Right lobe of liver (tissue), 6 donors: Measurements from ENCODE around the gene AMPD3. TPM values are rescaled to one million over a fixed set of nuclear protein-coding genes. Genes with fewer than 3 reads are reported as not detected.

ENCODE experiments used
- ATAC-seq, 4 donors: fragments of 200-7000 bp; cut with Tn5 transposase; one replicate each; pipeline ENCODE4 v1.9.1; 2020; ENCODE audit warnings: mild to moderate bottlenecking in 4 of 4, moderate library complexity in 4 of 4
- DNase-seq, 3 donors: peaks; one replicate each; pipeline ENCODE4 v3.0.0-alpha.2; 2020
- H3K27ac ChIP-seq, 3 donors: fragments of 200-600 bp; one replicate each; pipeline ENCODE4 v1.8.0; 2022
- H3K27me3 ChIP-seq, 2 donors: fragments of 200-600 bp; one replicate each; pipeline ENCODE4 v1.8.0; 2022
- H3K36me3 ChIP-seq, 4 donors: fragments of 200-600 bp; sonication (generic) in 1 of 4; one replicate each; pipeline versions ENCODE4 v1.5.1 to v1.8.0; 2017 to 2022; ENCODE audit warnings: control low read depth in 1 of 4
- H3K4me1 ChIP-seq, 4 donors: fragments of 200-600 bp; sonication (generic) in 1 of 4; one replicate each; pipeline versions ENCODE4 v1.5.1 to v1.8.0; 2017 to 2022; ENCODE audit warnings: control low read depth in 1 of 4
- H3K4me3 ChIP-seq, 3 donors: fragments of 200-600 bp; one replicate each; pipeline ENCODE4 v1.8.0; 2022
- H3K9me3 ChIP-seq, 4 donors: fragments of 200-600 bp; sonication (generic) in 1 of 4; one replicate each; pipeline versions ENCODE4 v1.5.1 to v1.8.0; 2017 to 2022; ENCODE audit warnings: control low read depth in 1 of 4
- POLR2A ChIP-seq: fragments of 450-650 bp; IDR thresholded peaks from one replicate; pipeline ENCODE4 v1.6.1; 2017; ENCODE audit warnings: antibody characterized with exemption, mild to moderate bottlenecking
- WGBS: methylation state at CpG from one replicate; pipeline ENCODE4 v1.1.6; 2018; ENCODE audit warnings: low coverage, low lambda C conversion rate; ENCODE audit not compliant: insufficient coverage; ENCODE audit errors: missing lambda C conversion rate; 5-methylcytosine and 5-hydroxymethylcytosine counted together
- intact Hi-C, 2 donors: fragments of 100-400 bp; cut with DNase I; formaldehyde crosslinking; loops; one replicate each; pipeline versions ENCODE4 v1.11.2 to v1.14.1; 2022
- total RNA-seq, 6 experiments: library from RNA; depleted of rRNA in 2 of 6; stranded (reverse); fragments of >200 nt in 2 of 6; fragmentation: NEBNext Ultra II Directional in 3 of 6; extraction: Animal tissue kit (Norgen Biotek cat#: 25700) in 3 of 6; gene quantifications; one replicate each; pipeline versions ENCODE4 v1.1.0 to v1.2.4, GENCODE V29; 2016 to 2023
- TF ChIP-seq, protein P1 (sequence below), 4 donors: fragments of 200-600 bp in 3 of 4; fragments of 450-650 bp in 1 of 4; IDR thresholded peaks; one replicate each; pipeline versions ENCODE4 v1.5.1 to v1.8.0; 2016 to 2022; ENCODE audit warnings: antibody characterized with exemption in 4 of 4, mild to moderate bottlenecking in 2 of 4
- donor health status: DM: no; HTN: yes; CAD: no.
- donor health status: DM: no; HTN: no; CAD: no.
- donor health status: DM: no; HTN: no; CAD: no.
- donor health status: DM: no; HTN: yes; CAD: no.
- donor health status: DM: no; HTN: yes; CAD: no.

Gene AMPD3
- total RNA-seq, 6 experiments from 2014 or later, result 0.98 to 5.0 (median 1.8) TPM

DNA sequence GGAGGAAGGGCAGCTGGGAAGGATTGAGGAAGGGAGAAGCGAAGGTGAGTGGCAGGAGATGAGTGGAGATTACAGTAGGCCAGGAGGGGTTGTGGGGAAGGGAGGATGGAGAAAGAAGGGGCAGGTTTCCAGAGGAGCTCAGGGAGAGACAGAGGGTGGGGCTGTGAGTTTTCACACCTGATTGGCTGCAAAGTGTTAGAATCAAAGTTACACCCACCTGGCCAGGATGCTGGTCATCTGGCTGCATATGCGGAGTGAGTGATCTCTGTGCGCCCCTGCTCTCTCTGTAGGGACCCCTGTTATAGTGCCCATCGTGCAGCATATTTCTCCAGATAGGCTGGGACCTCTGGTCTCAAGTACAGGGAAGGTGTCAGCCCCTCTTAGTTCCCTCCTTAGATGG is 18.3 kb downstream of the AMPD3 start:
- no peaks in the 10 kb centered on the region for H3K9me3 ChIP-seq
- no peak overlapping the region for H3K27ac ChIP-seq
- TF ChIP-seq POLR2A, result no peak
- TF ChIP-seq, protein P1, sequence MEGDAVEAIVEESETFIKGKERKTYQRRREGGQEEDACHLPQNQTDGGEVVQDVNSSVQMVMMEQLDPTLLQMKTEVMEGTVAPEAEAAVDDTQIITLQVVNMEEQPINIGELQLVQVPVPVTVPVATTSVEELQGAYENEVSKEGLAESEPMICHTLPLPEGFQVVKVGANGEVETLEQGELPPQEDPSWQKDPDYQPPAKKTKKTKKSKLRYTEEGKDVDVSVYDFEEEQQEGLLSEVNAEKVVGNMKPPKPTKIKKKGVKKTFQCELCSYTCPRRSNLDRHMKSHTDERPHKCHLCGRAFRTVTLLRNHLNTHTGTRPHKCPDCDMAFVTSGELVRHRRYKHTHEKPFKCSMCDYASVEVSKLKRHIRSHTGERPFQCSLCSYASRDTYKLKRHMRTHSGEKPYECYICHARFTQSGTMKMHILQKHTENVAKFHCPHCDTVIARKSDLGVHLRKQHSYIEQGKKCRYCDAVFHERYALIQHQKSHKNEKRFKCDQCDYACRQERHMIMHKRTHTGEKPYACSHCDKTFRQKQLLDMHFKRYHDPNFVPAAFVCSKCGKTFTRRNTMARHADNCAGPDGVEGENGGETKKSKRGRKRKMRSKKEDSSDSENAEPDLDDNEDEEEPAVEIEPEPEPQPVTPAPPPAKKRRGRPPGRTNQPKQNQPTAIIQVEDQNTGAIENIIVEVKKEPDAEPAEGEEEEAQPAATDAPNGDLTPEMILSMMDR (IDR thresholded peaks at IDR 0.05), result no peak
- no peaks in the 10 kb centered on the region for H3K27me3 ChIP-seq
- intact Hi-C loops, result no loop called here
- DNase-seq (no peak), ATAC-seq (no peak)
- no peaks in the 10 kb centered on the region for H3K36me3 ChIP-seq
- WGBS, result 73% methylated on average over 1 of the region's 4 CpGs
- no peak overlapping the region for H3K4me3 ChIP-seq
- H3K4me1 ChIP-seq, result no peaks in the 10 kb centered on the region

DNA sequence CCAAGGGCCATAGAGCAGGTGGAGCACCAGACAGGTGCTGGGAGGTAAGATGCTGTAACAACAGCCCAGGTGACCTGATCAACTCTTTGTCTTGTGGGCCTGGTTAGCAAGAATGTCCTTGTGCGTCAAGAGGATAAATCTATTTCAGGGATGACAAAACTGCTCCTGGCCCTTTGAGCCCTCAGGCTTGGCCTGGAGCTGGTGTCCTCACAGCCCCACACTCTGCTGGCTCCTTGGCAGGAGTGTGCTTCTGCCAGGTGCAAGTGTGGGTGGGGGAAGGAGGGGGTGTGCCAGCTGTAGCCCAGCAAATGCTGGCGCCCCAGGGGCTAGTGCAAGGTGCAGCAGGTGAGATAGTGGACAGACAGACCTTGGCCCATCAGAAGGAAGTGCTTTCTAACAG is 19.5 kb downstream of the AMPD3 start:
- Histone ChIP-seq H3K27me3 (no peaks in the 10 kb centered on the region), H3K27ac (no peak overlapping the region), H3K9me3 (no peaks in the 10 kb centered on the region), H3K36me3 (no peaks in the 10 kb centered on the region), H3K4me1 (no peaks in the 10 kb centered on the region), H3K4me3 (no peak overlapping the region)
- WGBS, result 100% methylated on average over 1 of the region's 2 CpGs
- TF ChIP-seq POLR2A, result no peak
- TF ChIP-seq, protein P1 (IDR thresholded peaks at IDR 0.05), result no peak
- intact Hi-C loops, result no loop called here
- DNase-seq (peak in 1 of 3 donors; percentile 31), ATAC-seq (no peak)

DNA sequence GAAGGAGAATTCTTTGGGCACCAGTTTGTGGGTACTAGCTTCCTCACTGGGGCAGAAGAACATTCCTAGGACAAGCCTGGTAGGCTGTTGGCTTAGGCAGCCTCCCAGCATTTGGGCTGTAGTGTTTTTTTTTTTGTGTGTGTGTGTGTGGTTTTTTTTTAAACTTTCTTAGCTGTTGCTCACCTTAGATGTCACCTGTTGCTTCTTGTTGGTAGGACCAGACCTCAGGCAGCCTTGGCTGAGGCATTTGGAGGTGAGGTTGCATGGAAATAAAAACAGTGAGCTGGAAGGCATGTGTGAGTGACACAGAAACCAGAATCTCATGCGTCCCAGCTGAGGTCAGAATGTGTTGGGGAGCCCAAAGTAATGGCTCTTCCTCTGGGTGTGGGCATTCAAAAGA is 21.3 kb downstream of the AMPD3 start:
- no CpG with 5 or more reads among the region's 1 CpG for WGBS

DNA sequence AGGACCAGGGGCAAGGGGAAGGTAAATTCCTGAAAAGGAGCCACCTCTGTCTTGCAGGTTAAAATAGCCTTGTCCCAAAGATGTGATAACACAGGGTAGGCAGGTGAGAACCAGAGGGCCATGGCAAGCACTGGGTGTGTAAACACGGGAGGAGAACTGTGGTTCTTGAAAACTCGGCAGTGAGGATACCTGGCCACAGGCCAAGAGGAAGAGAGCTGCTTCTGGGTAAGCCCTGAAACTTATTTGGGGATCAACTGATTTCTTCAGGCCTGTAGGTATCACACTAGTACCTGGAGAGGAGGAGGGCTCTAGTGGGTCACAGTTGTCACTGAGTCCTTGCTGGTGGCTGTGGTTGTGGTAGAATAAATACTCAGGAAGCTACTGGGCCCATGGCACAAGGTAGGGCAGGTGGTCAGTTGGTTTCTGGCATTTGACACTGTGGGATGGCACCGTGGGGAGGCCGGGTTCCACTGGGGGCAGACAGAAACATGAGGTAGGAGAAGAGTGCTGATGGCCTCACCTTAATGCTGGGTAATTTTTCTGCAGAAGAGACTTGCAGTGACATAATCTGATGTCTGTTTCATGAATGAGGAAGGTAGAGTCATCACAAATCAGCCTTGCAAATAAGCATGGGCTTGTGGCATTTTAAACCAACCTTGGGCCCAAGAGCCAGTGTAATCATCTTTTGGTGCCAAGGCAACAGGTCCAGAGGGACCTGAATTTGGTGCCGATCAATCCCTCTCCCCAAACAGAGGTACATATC is 22.0 kb downstream of the AMPD3 start:
- 55% methylated on average over 4 of the region's 5 CpGs for WGBS
- Histone ChIP-seq H3K4me1 (no peaks in the 10 kb centered on the region), H3K27ac (no peak overlapping the region), H3K27me3 (no peaks in the 10 kb centered on the region), H3K4me3 (no peak overlapping the region), H3K9me3 (no peaks in the 10 kb centered on the region), H3K36me3 (no peaks in the 10 kb centered on the region)
- DNase-seq (peak in 1 of 3 donors; percentile 52), ATAC-seq (no peak)
- TF ChIP-seq, protein P1 (IDR thresholded peaks at IDR 0.05), result no peak
- intact Hi-C loops, result no loop called here

More for the DNA sequence above, 21.3 kb downstream of the AMPD3 start:
- Histone ChIP-seq H3K27ac (no peak overlapping the region), H3K4me3 (no peak overlapping the region), H3K9me3 (no peaks in the 10 kb centered on the region), H3K4me1 (no peaks in the 10 kb centered on the region), H3K27me3 (no peaks in the 10 kb centered on the region), H3K36me3 (no peaks in the 10 kb centered on the region)
- intact Hi-C loops, result no loop called here
- TF ChIP-seq POLR2A, result no peak
- TF ChIP-seq, protein P1 (IDR thresholded peaks at IDR 0.05), result no peak
- DNase-seq (no peak), ATAC-seq (no peak)
